Measurements from ENCODE around the gene CCNL2.
"Not testable (repeated sequence)": the region's sequence is repeated elsewhere in the genome, so short reads cannot be mapped to it uniquely, and the experiment has no call there.

DNA sequence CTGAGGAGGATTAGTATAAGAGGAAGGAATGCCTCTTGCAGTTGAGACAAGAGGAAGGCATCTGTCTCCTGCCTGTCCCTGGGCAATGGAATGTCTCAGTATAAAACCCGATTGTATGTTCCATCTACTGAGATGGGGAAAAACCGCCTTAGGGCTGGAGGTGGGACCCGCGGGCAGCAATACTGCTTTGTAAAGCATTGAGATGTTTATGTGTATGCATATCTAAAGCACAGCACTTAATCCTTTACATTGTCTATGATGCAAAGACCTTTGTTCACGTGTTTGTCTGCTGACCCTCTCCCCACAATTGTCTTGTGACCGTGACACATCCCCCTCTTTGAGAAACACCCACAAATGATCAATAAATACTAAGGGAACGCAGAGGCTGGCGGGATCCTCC is 11.1 kb upstream of the CCNL2 start:
- TF ChIP-seq CTCF, POLR2A (IDR thresholded peaks at IDR 0.05): not testable (repeated sequence)
